Erythroblast (primary cell): ENCODE results near the gene PARN.
"Not testable (repeated sequence)": the region's sequence is repeated elsewhere in the genome, so short reads cannot be mapped to it uniquely, and the experiment has no call there.

ENCODE experiments used
- DNase-seq, 2 experiments: peaks; one replicate each; lab custom pipeline; 2025; lab: John Stamatoyannopoulos, UW
- GATA1 ChIP-seq: IDR thresholded peaks from 2 replicates; pipeline ENCODE4 v1.6.1; 2011; ENCODE audit warnings: low read depth, mild to moderate bottlenecking, control low read depth, low read length, moderate library complexity
- POLR2A ChIP-seq: IDR thresholded peaks from 2 replicates; pipeline ENCODE4 v1.6.1; 2011; ENCODE audit warnings: mild to moderate bottlenecking, low read length

Gene PARN

DNA sequence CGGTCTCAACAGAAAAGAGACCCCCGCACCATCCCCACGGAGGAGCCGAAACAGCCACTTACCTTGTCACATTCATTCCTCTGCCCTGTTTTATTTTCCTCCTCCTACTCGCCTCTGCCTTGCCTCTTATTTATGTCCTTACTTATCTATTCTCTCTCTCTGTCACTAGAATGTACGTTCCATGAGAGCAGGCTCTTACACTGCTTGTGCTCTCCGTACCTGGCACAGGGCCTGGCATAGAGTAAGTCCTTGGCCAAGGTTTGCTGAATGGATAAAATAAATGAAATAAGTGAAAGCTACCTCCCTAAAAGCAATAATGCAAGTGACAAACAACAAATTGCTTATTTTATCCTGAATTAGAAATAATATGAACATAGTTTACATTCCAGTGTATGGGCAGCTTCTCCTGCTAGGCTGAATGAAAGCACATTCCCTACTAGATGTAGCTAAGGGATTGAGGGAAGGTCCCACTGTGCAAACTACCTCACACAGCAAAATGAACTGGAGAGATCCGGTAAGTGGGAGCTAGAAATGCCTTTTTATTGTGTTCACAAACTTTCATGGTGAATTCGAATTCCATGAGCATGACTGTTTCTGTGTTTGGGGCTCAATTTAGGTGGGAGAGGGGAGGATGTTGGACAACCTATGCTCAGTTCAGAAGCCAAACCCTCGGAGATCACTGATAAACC, 173.1 kb downstream of the PARN start:
- DNase-seq, result no peak

DNA sequence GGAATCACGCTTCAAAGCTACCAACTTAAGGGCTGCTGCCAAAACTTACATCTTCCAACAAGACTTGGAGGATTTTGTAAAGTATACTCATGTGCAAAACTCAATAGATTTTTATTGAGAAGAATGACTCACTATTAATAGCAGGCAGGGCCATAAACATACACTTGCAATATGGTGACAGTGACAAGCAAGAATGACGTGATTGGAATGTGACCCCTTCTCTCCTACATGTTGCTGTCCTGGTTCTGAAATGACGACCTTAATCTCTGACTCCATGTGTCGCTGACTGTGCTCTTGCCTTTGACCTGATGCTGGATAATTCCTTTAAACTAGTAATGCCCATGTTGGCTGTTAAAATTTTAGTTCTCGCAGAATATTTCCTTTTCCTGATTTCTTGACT, 174.5 kb downstream of the PARN start:
- DNase-seq, result no peak
- TF ChIP-seq GATA1 (no peak), POLR2A (no peak)

More for the DNA sequence above, 173.1 kb downstream of the PARN start:
- TF ChIP-seq GATA1 (no peak), POLR2A (no peak)

DNA sequence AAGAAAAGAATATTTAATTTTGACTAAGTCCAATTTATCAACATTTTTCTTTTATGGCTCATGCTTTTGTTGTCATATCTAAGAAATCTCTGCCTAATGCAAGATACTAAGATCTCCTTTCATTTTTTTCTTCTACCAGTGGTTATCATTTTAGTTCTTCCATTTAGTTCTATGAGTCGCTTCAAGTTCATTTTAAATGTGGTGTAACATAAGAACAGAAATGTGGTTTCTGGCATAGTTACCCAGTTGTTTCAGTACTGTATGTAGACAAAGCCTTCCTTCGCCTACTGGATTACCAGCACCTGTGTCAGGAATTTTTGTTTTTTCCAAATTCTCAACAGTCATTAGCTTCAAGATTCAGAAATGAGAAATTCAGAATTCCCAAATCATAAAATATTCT, 175.7 kb downstream of the PARN start:
- TF ChIP-seq POLR2A, result no peak
- TF ChIP-seq GATA1, result no peak
- no peak for DNase-seq

DNA sequence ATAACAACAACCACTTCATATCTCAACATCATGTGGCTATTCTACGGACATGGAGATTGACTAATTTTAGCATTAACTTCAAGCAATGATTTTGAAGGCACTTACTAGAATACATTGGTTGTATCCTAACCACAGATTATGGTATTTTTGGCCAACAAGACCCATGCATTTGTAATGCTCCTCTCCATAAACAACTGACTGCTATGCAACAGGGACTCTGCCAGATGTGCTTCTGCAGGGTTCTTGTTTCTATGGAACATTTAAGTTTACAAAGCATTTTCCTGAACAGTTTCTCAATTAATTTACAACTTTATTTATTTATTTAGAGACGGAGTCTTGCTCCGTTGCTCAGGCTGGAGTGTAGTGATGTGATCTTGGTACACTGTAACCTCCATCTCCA, 178.0 kb downstream of the PARN start:
- TF ChIP-seq POLR2A (no peak), GATA1 (no peak)
- no peak for DNase-seq

DNA sequence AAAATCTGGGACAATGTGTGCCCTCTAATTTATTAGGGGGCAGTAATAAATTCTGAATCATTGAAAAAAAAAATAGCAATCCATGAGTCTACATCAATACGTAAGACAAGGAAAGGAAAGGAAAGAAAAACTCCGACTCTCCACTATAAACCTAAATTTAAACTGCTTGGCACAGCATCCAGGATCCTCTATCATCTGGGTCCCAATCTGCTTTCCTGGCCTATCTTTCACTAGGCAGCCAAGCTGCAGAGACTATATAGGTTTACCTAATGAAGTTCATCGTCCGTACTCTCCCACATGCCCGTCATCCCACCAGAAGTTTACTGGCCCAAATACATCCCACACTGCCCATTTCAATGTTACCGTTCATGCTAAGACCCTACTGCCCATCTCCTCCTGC, 179.2 kb downstream of the PARN start:
- no peak for TF ChIP-seq GATA1
- no peak for TF ChIP-seq POLR2A
- no peak for DNase-seq

DNA sequence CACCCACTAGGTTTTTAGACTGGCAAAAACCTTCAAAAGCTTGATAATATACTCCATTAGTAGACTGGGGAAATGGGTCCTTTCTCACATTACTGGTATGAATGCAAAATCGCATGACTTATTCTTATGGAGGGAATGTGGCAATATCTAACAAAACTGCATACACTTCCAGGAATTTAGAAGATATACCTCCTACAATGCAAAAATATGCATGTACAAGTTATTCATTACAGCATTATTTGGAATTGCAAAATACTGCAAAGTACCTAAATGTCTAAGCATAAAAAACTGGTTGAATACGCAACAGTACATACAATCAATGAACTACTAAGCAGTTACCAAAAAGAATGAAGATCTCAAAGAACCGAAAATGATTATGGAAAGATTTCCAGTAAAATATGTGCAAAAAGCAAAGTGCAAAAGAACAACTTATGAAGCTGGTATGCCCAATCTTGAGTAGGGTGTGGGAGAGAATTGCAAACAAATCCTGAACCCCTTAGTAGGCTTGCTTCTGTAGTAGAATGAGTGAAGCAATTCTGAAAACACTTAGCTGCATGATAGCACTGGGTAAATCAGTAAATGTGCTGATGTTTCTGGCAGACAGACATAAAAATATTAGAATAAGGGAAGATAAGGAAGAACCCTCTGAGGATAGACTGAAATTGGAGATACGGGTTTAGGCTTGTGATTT, 180.1 kb downstream of the PARN start:
- no peak for TF ChIP-seq POLR2A
- no peak for TF ChIP-seq GATA1
- DNase-seq, result no peak

DNA sequence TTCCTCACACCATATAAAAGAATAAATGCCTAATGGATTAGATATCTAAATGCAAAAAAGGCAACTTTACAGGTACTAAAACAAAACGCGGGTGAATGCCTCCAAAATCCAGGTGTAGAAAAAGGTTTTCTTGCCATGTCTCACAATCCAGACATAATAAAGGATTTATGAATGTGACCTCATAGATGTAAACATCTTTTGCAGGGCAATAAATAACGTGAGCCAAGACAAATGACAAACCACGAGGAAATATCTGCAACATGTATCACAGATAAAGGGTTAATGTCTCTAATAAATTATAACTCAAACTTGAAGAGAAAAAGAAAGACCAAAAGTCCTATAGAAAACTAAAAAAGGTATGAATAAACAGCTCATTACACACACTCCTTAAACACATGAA, 180.7 kb downstream of the PARN start:
- DNase-seq, result no peak
- TF ChIP-seq POLR2A (no peak), GATA1 (no peak)

DNA sequence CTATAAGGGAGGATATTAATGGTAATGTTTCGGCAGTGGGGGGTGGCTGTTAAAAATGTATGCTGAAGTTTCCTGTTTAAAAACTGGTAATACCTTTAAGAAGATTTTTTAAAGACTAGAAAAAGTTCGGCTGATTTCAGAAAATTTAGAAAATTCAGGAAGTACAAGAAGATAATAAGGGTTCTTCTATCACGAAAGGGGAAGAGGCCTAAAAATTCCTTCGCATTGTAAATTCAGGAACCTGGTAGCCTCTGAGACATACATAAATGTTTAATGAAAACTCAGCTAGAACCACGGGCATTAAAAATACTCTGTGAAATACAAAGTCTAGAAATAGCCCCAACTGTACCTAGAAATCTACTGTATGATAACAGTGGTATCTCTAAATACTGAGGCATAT, 181.2 kb downstream of the PARN start:
- TF ChIP-seq POLR2A (no peak), GATA1 (no peak)
- DNase-seq, result no peak

DNA sequence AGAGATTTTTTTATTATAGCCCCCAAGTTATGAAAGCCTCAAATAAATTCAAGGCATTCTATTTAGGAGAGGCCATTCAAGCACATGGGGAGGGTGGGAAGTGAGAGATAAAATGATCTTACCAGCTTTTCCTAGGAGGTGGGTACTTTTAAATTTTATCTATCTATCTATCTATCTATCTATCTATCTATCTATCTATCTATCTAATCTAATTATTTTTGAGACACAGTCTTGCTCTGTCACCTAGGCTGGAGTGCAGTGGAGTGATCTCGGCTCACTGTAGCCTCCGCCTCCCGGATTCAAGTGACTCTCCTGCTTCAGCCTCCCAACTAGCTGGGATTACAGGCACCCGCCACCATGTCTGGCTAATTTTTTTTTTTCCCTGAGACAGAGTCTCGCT, 182.3 kb downstream of the PARN start:
- no peak for DNase-seq
- TF ChIP-seq POLR2A (no peak), GATA1 (no peak)

DNA sequence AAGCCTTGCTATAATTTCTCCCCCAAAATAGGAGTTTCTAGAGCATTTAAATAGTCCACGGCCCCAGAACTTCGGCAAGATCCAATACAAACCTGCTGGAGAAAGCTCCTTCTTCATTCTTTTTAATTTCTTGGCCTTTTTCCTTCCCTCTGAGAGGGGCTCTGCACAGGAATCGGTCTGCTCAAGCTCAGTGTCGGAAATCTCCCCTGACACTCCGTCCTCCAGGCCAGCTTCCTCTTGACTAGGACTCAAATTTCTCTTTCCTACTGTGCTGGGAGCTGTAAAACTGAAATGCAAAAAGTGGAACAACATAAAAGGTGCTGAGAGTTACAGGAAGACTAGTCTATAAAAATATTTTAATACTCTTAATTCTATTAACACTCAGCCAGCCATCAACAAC, 183.3 kb downstream of the PARN start:
- DNase-seq, result no peak
- no peak for TF ChIP-seq POLR2A
- no peak for TF ChIP-seq GATA1

DNA sequence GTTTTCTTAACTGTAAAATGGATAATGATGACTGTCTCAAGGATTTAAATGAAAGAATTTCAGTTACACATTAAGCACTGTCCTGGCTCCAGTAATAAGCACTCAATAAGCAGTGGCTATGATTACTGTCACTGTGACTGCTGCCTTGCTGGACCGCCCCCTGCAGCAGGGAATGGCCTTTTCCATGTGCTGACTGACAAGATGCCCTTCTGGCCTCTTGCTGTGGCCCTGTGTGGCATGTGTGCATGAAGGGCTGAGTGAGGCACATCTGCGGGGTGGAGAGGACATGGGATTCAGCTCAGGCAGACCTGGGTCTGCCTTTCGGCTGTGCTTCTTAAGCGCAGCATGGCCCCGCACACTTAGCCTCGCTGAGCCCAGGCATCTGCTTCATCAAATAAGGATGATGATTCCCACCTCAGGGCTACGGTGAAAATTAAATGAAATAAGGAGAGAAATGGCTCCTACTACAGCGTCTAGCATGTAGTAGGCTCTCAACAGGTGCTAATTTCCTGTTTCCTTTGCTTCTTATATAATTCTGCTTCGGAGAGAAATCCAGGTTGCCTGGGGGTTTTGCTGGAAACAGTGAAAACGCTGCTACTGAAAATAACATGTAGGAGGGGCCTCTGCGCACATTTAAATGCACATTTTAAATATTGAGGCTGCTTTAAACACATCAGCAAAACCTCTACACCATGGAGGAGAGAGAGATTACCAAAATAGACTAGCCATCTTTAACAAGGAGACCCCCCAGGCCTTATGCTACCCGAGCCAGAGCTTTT, 183.9 kb downstream of the PARN start:
- TF ChIP-seq GATA1 (no peak), POLR2A (no peak)
- DNase-seq, result no peak

DNA sequence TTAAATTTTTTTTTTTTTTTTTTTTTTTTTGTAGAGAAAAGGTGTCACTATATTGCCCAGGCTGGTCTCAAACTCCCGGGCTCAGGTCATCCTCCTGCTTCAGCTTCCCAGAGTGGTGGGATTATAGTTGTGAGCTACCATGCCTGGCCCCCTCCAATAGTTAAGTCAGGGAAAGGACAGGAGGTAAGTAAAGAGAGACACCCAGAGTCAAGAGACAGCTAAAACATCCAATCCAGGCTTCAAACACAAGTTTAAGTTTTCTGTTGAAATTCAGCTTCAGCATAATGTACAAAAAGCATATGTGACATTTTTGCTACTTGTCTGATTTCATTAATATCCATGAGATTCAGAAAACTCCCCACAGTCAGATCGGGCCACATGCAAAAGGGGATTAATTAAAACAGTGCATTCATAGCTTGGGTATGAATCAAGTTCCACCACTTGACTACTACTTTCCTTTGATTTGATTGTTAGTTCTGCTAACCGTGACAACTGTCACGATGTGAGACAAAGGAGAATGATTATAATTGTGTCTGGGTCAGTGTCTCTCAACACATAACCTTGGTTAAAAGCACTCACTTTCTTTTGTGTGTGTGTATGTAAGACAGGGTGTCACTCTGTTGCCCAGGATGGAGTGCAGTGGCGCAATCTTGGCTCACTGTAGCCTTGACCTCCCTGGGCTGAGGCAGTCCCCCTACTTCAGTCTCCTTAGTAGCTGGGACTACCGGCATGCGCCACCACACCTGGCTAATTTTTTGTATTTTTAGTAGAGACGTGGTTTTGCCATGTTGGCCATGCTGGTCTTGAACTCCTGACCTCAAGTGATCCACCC, 184.9 kb downstream of the PARN start:
- no peak for DNase-seq
- TF ChIP-seq GATA1 (no peak), POLR2A (no peak)

DNA sequence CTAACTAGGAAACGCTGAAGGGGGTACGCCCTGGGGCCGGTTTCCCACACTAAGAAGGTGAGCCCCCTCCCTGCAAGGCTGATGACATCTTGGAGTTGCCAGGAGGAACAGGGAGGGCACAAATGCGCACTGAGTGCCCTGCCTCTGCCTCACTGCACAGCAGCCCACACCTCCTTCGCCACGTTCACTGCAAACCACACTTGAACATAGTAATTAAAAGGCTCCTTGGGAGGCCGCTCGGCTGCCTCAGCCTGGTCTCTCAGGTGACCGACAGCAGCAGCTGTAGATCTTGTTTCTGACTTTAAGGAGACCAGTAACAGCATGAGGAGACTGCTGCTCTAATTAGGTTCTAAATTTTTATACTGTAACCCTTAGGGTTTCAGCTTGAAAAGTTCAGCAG, 188.5 kb downstream of the PARN start:
- not testable (repeated sequence) for DNase-seq

DNA sequence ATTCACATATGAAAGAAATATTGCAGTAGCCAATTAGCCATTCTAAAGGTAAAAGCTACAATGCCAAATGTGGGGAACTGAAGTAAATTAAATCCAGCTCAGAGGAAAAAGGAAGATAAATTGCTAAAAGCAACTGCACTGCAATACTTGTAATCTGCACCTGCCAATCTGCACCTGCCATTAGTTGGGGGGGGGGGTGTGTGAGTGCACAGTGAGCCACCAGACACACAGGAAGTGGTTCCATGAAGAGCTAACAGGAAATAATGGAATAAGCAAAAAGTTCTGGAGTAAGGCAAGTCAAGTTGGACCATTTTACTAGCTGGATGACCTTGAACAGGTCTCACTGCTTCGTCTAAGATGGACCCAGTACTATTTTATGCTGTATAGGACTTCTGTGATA, 191.8 kb downstream of the PARN start:
- no peak for DNase-seq
- no peak for TF ChIP-seq GATA1
- no peak for TF ChIP-seq POLR2A
